SK-N-SH (cell line): ENCODE results near the gene STKLD1. TPM values are rescaled to one million over a fixed set of nuclear protein-coding genes. Genes with fewer than 3 reads are reported as not detected.
"Not testable (repeated sequence)": the region's sequence is repeated elsewhere in the genome, so short reads cannot be mapped to it uniquely, and the experiment has no call there.

Source experiments
- CTCF ChIA-PET: fragments of 300-600, 350-600 bp; formaldehyde crosslinking; extraction: SDS; loops from one replicate; lab custom pipeline; 2021; lab: Yijun Ruan, JAX
- POLR2A ChIA-PET: fragments of 350-600 bp; sonication (Branson Sonifier 250); formaldehyde crosslinking; extraction: SDS; loops from one replicate; lab custom pipeline; 2020; ENCODE audit warnings: antibody characterized with exemption, inconsistent platforms; lab: Yijun Ruan, JAX
- DNase-seq: peaks from one replicate; pipeline ENCODE4 v3.0.0; 2012
- H2AFZ ChIP-seq: fragments of 200-600 bp; sonication (generic); 2 replicates; pipeline ENCODE4 v1.8.1; 2016; ENCODE audit warnings: antibody characterized with exemption, mild to moderate bottlenecking, low read depth
- H3F3A ChIP-seq: fragments of 200-600 bp; sonication (generic); replicated peaks from 2 replicates; pipeline ENCODE3; 2016; ENCODE audit warnings: antibody characterized with exemption, mild to moderate bottlenecking; ENCODE audit not compliant: insufficient read depth
- H3K27ac ChIP-seq, 2 experiments: fragments of 200-500 bp in 1 of 2; fragments of 200-600 bp in 1 of 2; sonication (Bioruptor generic) in 1 of 2; sonication (generic), shearing (Covaris generic) in 1 of 2; 2 replicates each; pipeline versions ENCODE4 v1.5.1 to v1.6.1; 2014 to 2016; ENCODE audit warnings: low read depth in 2 of 2, inconsistent platforms in 1 of 2, low read length in 1 of 2, mild to moderate bottlenecking in 1 of 2, mixed read lengths in 1 of 2
- H3K27me3 ChIP-seq: fragments of 200-600 bp; sonication (generic), shearing (Covaris generic); 2 replicates; pipeline ENCODE4 v1.6.1; 2016; ENCODE audit warnings: mixed run types; ENCODE audit not compliant: insufficient read depth
- H3K36me3 ChIP-seq, 2 experiments: fragments of 200-500 bp in 1 of 2; fragments of 200-600 bp in 1 of 2; sonication (Bioruptor generic) in 1 of 2; sonication (generic) in 1 of 2; replicated peaks in 1 of 2; 2 replicates each; pipeline versions ENCODE3 to v1.5.1; 2014 to 2016; ENCODE audit warnings: low read length in 1 of 2, mild to moderate bottlenecking in 1 of 2; ENCODE audit not compliant: insufficient read depth in 2 of 2, control insufficient read depth in 1 of 2
- H3K4me1 ChIP-seq, 2 experiments: fragments of 200-500 bp in 1 of 2; fragments of 200-600 bp in 1 of 2; sonication (Bioruptor generic) in 1 of 2; sonication (generic), shearing (Covaris generic) in 1 of 2; 2 replicates each; pipeline versions ENCODE4 v1.5.1 to v1.6.1; 2014 to 2016; ENCODE audit warnings: low read depth in 1 of 2, low read length in 1 of 2, mixed run types in 1 of 2; ENCODE audit not compliant: insufficient read depth in 2 of 2, control insufficient read depth in 1 of 2
- H3K4me2 ChIP-seq: fragments of 200-600 bp; sonication (generic), shearing (Covaris generic); 2 replicates; pipeline ENCODE4 v1.6.1; 2017; ENCODE audit warnings: mixed run types
- H3K4me3 ChIP-seq, 2 experiments: fragments of 200-500 bp in 1 of 2; fragments of 200-600 bp in 1 of 2; sonication (Bioruptor generic) in 1 of 2; sonication (generic), shearing (Covaris generic) in 1 of 2; 2 replicates each; pipeline versions ENCODE4 v1.5.1 to v1.8.1; 2014 to 2016; ENCODE audit warnings: low read depth in 2 of 2, inconsistent platforms in 1 of 2, low read length in 1 of 2, mild to moderate bottlenecking in 1 of 2, mixed read lengths in 1 of 2, moderate library complexity in 1 of 2
- H3K79me2 ChIP-seq: fragments of 200-600 bp; sonication (generic); 2 replicates; pipeline ENCODE4 v1.8.1; 2017; ENCODE audit warnings: mild to moderate bottlenecking; ENCODE audit not compliant: insufficient read depth
- H3K9ac ChIP-seq: fragments of 200-600 bp; sonication (generic); 2 replicates; pipeline ENCODE4 v1.6.1; 2017; ENCODE audit warnings: mixed run types
- H3K9me2 ChIP-seq: fragments of 200-600 bp; sonication (generic); 2 replicates; pipeline ENCODE4 v1.6.1; 2017; ENCODE audit warnings: mixed run types
- H3K9me3 ChIP-seq: fragments of 200-600 bp; sonication (generic); 2 replicates; pipeline ENCODE4 v1.6.1; 2017; ENCODE audit warnings: mixed run types, mild to moderate bottlenecking, moderate library complexity
- H4K20me1 ChIP-seq: fragments of 200-600 bp; sonication (generic); 2 replicates; pipeline ENCODE4 v1.6.1; 2017; ENCODE audit warnings: mild to moderate bottlenecking, mixed run types; ENCODE audit not compliant: insufficient read depth
- CTCF ChIP-seq: fragments of 200-600 bp; sonication (generic); IDR thresholded peaks from 2 replicates; pipeline ENCODE4 v1.6.1; 2017; ENCODE audit warnings: antibody characterized with exemption, mild to moderate bottlenecking, moderate library complexity
- ELF1 ChIP-seq: IDR thresholded peaks from 2 replicates; pipeline ENCODE4 v1.4.0; 2012
- FOSL2 ChIP-seq: IDR thresholded peaks from 2 replicates; pipeline ENCODE4 v1.4.0; 2012; ENCODE audit warnings: low read depth, mild to moderate bottlenecking, moderate library complexity, borderline replicate concordance
- FOXJ3 ChIP-seq: sonication (generic); formaldehyde crosslinking; IDR thresholded peaks from 2 replicates; pipeline ENCODE4 v1.5.1; 2020; ENCODE audit warnings: mild to moderate bottlenecking, missing genetic modification reagents
- JUND ChIP-seq: IDR thresholded peaks from 2 replicates; pipeline ENCODE4 v1.4.0; 2012
- MXI1 ChIP-seq: IDR thresholded peaks from 2 replicates; pipeline ENCODE4 v1.6.1; 2012; ENCODE audit warnings: mild to moderate bottlenecking, low read depth, low read length, improper control_type of control experiment
- REST ChIP-seq: IDR thresholded peaks from 2 replicates; pipeline ENCODE4 v1.6.1; 2012; ENCODE audit warnings: mild to moderate bottlenecking, low read depth, low read length, moderate library complexity
- RFX5 ChIP-seq: IDR thresholded peaks from 2 replicates; pipeline ENCODE4 v1.6.1; 2012; ENCODE audit warnings: mild to moderate bottlenecking, improper control_type of control experiment, low read length
- SMC3 ChIP-seq: IDR thresholded peaks from 2 replicates; pipeline ENCODE4 v1.6.1; 2012; ENCODE audit warnings: low read depth, low read length, improper control_type of control experiment
- TCF12 ChIP-seq: IDR thresholded peaks from 2 replicates; pipeline ENCODE4 v1.4.0; 2012
- USF1 ChIP-seq: IDR thresholded peaks from 2 replicates; pipeline ENCODE4 v1.4.0; 2012; ENCODE audit warnings: low read depth, borderline replicate concordance
- USF2 ChIP-seq: fragments of 150-350 bp; IDR thresholded peaks from 2 replicates; pipeline ENCODE4 v1.6.1; 2017; ENCODE audit warnings: antibody characterized with exemption, low read length, low read depth, borderline replicate concordance
- ZBTB33 ChIP-seq: IDR thresholded peaks from 2 replicates; pipeline ENCODE4 v1.4.0; 2012; ENCODE audit warnings: low read depth, borderline replicate concordance
- WGBS: methylation state at CpG from one replicate; pipeline ENCODE4 v1.1.6; 2017; ENCODE audit warnings: low lambda C conversion rate; 5-methylcytosine and 5-hydroxymethylcytosine counted together
- polyA plus RNA-seq, 3 experiments: library from polyadenylated mRNA; depleted of rRNA; stranded (reverse); fragments of >200 nt; gene quantifications; 2 replicates each; pipeline ENCODE4 v1.2.3, GENCODE V29; 2012

STKLD1 gene
- polyA plus RNA-seq, 1 of the 3 experiments (the other 2 are of a cell fraction) = 2.3 TPM

- no peaks in the 10 kb centered on the region for H3K79me2 ChIP-seq
- no peaks in the 10 kb centered on the region for H3K36me3 ChIP-seq
- H3K9ac ChIP-seq = no peak overlapping the region
- no peak overlapping the region for H2AFZ ChIP-seq
- H3K4me3 ChIP-seq = no peak overlapping the region
- H3K4me1 ChIP-seq = no peaks in the 10 kb centered on the region
- H3K9me2 ChIP-seq = no peaks in the 10 kb centered on the region
- H4K20me1 ChIP-seq = no peaks in the 10 kb centered on the region
- no peak overlapping the region for H3K4me2 ChIP-seq
- 45% methylated on average over 7 of the region's 7 CpGs for WGBS
- no peaks in the 10 kb centered on the region for H3K27me3 ChIP-seq
- no peaks in the 10 kb centered on the region for H3K9me3 ChIP-seq
- POLR2A ChIA-PET = interaction anchor here (0.6 kb wide), 1 partner anchor 12 kb away, joined by 3 read pairs; no protein-coding TSS in a partner anchor
- TF ChIP-seq CTCF = no peak
- no peak for TF ChIP-seq ZBTB33
- TF ChIP-seq JUND = no peak
- TF ChIP-seq TCF12 = no peak
- no peak for TF ChIP-seq ELF1
- no peak for TF ChIP-seq FOXJ3 (CRISPR knock-in tag)
- TF ChIP-seq REST = no peak
- no peak for TF ChIP-seq USF1
- TF ChIP-seq RFX5 = no peak
- no peak for TF ChIP-seq SMC3
- no peak for TF ChIP-seq USF2
- TF ChIP-seq MXI1 = no peak
- no peak for TF ChIP-seq FOSL2
- DNase-seq = no peak
- CTCF ChIA-PET = no interaction called here
- H3K27ac ChIP-seq = no peak overlapping the region
- no peaks in the 10 kb centered on the region for H3F3A ChIP-seq
Measured at GRCh38 chr9:133390713-133391112, 14.5 kb downstream of the STKLD1 start.

- DNase-seq, H3K36me3 ChIP-seq, H3K9me3 ChIP-seq, CTCF ChIA-PET, H2AFZ ChIP-seq, H4K20me1 ChIP-seq, H3K27me3 ChIP-seq, H3K9me2 ChIP-seq, H3K27ac ChIP-seq, H3F3A ChIP-seq, H3K79me2 ChIP-seq, H3K9ac ChIP-seq, H3K4me1 ChIP-seq, H3K4me2 ChIP-seq, POLR2A ChIA-PET, H3K4me3 ChIP-seq: not testable (repeated sequence)
- 8% methylated on average over 1 of the region's 4 CpGs for WGBS
Measured at GRCh38 chr9:133391449-133391848, 15.3 kb downstream of the STKLD1 start.

GRCh38 chr9:133392308-133392707 is 16.1 kb downstream of the STKLD1 start:
- POLR2A ChIA-PET, H3K4me3 ChIP-seq, H3K4me1 ChIP-seq, H3K9me3 ChIP-seq, H3K27me3 ChIP-seq, H3K27ac ChIP-seq, H4K20me1 ChIP-seq, H3K36me3 ChIP-seq, CTCF ChIA-PET, DNase-seq, H3K9me2 ChIP-seq, H3F3A ChIP-seq, H3K4me2 ChIP-seq, H3K79me2 ChIP-seq, H3K9ac ChIP-seq, H2AFZ ChIP-seq: not testable (repeated sequence)
- WGBS = 80% methylated on average over 3 of the region's 3 CpGs
